DMS 273 (cell line): ENCODE data around the gene HOPX.
"Not testable (repeated sequence)": the region's sequence is repeated elsewhere in the genome, so short reads cannot be mapped to it uniquely, and the experiment has no call there.

Source experiments
- DNase-seq: peaks from one replicate; lab custom pipeline; 2025; ENCODE audit not compliant: unreplicated experiment; lab: John Stamatoyannopoulos, UW

Gene HOPX, protein sequence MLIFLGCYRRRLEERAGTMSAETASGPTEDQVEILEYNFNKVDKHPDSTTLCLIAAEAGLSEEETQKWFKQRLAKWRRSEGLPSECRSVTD

DNA sequence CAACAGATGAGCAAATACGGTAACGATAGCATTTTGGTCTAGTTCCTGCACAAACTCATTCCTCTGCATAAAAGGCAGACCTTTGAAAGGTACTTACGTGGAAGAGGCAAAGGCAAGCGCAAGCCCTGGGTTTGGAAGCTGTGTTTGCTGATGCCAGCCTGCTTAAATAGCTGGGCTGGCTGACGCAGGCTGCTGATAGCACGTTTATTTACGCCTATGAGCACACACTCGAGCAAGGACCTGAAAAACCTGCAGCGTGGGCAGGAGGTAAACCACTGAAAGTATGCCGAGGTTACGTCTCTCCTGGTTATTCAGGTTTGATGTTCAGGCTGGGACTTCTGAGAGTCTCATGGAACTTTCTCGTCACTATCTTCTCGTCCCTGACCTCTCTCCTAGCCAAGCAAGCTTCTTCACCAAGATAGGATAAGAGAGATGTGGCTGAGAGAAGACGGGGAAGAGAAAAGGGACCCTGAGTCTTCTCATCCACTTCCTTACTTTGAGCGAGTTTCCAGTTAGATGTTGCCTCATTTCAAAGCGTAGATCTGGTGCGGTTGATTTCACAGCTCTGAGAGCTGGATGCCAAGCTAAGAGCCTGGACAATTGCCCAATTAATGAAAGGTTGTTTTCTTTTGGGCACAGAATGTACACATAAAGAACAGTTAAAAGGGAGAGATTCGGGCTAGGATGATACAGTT, at the start of gene HOPX:
TSS of gene HOPX (minus strand) at position 139 of the 695 bp plus-strand sequence. CDS start 23,480 bp downstream, outside the sequence.
- peak; percentile 38 for DNase-seq

GRCh38 chr4:56730097-56730496, 49.0 kb upstream of the HOPX start:
- no peak for DNase-seq

- peak; percentile 53 for DNase-seq
Measured at GRCh38 chr4:56728512-56728911, 47.4 kb upstream of the HOPX start.

DNA sequence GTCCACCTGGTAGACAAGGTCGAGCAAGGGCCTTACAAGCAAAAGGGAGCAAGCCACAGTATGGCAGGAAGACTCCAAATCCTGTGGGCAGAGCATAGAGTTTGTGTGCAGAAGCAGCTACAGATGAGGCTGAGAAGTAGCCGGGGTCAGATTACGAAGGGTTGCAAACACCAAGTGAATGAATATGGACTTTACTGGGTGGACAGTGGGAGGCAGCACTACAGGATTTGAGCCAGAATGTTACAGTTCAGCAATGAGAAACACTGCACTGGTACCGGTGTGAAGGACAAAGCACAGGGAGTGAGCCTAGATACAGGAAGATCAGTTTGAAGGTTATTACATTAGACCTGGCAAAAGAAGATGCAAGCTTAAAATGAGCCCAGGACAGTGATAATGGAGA, 46.1 kb upstream of the HOPX start:
- DNase-seq = no peak

DNA sequence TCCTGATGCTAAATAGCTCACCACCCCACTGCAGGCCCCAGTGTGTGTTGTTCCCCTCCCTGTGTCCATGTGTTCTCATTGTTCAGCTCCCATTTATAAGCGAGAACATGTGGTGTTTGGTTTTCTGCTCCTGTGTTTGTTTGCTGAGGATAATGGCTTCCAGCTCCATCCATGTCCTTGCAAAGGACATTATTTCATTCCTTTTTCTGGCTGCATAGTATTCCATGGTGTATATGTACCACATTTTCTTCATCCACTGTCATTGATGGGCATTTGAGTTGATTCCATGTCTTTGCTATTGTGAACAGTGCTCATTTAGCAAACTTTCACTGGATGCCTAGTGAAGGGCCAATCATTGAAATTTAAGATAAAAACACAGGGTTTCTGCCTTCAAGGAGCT, 45.5 kb upstream of the HOPX start:
- not testable (repeated sequence) for DNase-seq

- no peak for DNase-seq
Measured at GRCh38 chr4:56723659-56724230, 42.6 kb upstream of the HOPX start.

GRCh38 chr4:56723201-56723605, 42.1 kb upstream of the HOPX start:
- DNase-seq = no peak

GRCh38 chr4:56708146-56708545, 27.1 kb upstream of the HOPX start:
- DNase-seq = no peak

DNA sequence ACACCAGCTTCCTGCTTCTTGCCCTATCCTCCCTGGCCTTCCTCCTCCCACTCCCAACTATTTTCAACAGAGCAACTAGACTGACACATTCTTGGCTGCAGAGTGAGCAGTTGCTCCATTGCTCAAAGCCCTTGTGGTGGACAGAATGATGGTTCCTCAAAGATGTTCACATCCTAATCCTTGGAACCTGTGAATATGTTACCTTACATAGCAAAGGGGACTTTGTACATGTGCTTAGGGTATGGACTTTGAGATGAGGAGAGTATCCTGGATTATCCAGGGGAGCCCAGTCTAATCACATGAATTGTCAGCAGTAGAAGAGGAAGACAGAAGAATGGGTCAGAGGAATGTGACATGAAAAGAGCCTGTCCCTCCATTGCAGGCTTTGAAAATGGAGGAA, 24.9 kb upstream of the HOPX start:
- DNase-seq = no peak

- DNase-seq = no peak
Measured at GRCh38 chr4:56705334-56705733, 24.2 kb upstream of the HOPX start.

DNA sequence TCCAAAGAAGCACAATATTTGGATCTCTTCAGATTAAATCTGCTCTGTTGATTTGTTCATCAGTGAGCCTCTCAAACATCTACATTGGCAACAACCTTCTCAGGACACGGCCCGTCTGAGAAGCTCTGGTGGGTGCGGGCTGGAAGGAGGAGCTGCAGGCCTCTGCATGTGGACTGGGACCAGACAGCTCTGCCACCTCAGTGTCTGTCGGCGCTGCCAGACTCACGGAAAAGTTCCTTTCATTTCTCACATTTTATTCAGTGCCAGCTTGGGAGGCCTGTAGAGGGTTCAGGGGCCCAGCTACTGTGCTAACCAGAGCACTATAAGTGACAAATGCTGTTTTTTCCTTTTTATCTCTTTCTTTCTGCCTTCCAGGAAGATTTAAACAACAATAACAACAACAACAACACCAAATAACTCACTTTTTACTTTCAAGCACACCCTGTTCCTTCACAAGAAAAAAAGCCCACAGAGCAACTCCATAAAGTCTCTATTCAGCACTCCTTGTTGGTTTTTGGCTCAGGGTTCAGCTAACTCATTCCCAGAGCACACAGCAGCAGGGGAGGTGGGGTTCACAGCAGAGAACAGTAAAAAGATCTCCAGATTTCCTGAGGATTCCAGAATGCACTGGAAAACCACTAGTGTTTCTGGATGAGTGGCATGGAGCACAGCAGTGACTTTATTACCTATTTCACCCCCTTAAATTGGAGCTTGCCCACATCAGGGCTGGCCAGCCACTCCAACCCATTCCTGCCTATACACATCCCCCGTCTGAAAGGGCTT, 23.2 kb upstream of the HOPX start:
- no peak for DNase-seq

- DNase-seq = no peak
Measured at GRCh38 chr4:56703378-56703777, 22.3 kb upstream of the HOPX start.

GRCh38 chr4:56701644-56702043, 20.5 kb upstream of the HOPX start:
- no peak for DNase-seq

- no peak for DNase-seq
Measured at GRCh38 chr4:56701161-56701480, 20.0 kb upstream of the HOPX start.

GRCh38 chr4:56699537-56700105, 18.5 kb upstream of the HOPX start:
- peak; percentile 82 for DNase-seq

DNA sequence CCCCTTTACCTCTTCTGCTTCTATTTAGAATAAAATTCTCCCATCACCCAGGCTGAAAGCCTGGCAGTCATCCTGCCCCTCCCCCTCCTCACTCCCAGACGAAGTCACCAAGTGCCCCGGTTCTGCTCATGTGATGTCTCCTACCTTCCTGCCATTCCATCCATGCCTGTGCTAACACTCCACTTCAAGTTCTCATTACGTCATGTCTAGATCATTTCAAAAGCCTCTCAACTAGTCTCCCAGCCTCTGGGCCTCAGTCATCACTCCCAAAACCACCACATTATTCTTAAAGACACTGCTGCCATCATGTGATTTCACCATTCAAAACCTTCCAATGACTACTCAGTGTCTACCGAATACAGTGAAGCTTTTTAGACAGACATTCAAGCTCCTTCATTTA, 17.2 kb upstream of the HOPX start:
- DNase-seq = no peak

- no peak for DNase-seq
Measured at GRCh38 chr4:56696056-56696455, 15.0 kb upstream of the HOPX start.

- DNase-seq = not testable (repeated sequence)
Measured at GRCh38 chr4:56693476-56693875, 12.4 kb upstream of the HOPX start.

DNA sequence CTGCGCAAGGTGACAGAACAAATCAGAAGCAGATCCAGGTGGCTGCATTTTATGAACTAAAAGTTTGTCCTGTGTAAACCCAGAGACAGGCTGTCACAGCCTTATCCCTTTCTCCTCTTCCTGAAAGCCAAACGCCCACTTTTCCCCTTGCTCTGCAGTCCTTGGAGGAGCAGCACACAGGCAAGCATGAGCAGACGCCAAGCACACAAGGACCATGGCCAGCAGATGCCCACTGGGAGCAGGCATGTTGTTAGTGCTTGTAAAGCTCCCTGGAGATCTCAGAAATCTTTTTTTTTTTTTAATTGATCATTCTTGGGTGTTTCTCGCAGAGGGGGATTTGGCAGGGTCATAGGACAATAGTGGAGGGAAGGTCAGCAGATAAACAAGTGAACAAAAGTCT, 11.5 kb upstream of the HOPX start:
- peak; percentile 40 for DNase-seq

GRCh38 chr4:56691425-56691824, 10.3 kb upstream of the HOPX start:
- DNase-seq = no peak

DNA sequence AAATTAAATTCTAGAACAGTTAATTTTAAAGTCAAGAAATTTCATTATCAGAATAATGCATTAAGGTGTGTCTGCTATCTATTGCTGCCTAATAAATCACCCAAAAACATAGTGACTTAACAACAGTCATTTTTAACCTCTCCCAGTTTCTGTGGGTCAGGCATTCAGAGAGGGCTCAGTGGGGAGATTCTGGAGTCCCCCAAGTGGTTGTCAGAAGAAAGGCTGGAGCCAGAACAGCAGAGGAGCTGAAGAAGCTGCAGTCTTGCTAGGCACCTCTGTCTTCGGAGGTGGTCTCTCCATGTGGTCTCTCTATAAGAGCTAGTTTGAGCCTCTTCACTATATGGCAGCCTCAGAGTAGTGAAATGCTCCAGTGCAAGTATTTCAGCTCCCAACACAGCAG, 9.3 kb upstream of the HOPX start:
- DNase-seq = peak; percentile 8
